GM12872 (cell line): ENCODE measurements around the gene TNKS2.

Source experiments
- TF ChIP-seq, protein P1 (sequence below): IDR thresholded peaks from 3 replicates; pipeline ENCODE4 v1.5.1; 2011; ENCODE audit warnings: low read depth, mild to moderate bottlenecking, low read length, moderate library complexity; ENCODE audit not compliant: insufficient read depth

Gene TNKS2

DNA sequence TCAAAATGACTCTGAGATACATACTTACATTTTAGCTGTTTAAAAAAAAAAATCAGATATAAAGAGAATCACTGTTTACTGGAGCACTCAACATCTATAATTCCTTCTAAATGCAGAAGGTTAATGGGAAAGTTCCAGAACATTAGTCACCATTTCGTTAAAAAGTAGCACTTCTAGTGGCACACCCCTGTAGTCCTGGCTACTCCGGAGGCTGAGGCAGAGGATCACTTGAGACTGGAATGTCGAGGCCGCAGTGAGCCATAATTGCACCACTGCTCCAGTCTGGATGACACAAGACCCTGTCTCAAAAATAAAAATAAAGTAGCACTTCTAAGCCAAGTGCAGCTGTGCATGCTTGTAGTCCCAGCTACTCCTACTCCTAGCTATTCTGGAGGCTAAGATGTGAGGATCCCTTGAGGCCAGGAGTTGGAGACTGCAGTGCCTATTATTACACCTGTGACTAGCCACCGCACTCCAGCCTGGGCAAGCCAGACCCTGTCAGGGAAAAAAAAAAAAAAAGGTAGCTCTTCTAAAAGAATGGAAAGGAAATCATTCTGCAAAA, 108.9 kb downstream of the TNKS2 start:
- TF ChIP-seq, protein P1, sequence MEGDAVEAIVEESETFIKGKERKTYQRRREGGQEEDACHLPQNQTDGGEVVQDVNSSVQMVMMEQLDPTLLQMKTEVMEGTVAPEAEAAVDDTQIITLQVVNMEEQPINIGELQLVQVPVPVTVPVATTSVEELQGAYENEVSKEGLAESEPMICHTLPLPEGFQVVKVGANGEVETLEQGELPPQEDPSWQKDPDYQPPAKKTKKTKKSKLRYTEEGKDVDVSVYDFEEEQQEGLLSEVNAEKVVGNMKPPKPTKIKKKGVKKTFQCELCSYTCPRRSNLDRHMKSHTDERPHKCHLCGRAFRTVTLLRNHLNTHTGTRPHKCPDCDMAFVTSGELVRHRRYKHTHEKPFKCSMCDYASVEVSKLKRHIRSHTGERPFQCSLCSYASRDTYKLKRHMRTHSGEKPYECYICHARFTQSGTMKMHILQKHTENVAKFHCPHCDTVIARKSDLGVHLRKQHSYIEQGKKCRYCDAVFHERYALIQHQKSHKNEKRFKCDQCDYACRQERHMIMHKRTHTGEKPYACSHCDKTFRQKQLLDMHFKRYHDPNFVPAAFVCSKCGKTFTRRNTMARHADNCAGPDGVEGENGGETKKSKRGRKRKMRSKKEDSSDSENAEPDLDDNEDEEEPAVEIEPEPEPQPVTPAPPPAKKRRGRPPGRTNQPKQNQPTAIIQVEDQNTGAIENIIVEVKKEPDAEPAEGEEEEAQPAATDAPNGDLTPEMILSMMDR = no peak

DNA sequence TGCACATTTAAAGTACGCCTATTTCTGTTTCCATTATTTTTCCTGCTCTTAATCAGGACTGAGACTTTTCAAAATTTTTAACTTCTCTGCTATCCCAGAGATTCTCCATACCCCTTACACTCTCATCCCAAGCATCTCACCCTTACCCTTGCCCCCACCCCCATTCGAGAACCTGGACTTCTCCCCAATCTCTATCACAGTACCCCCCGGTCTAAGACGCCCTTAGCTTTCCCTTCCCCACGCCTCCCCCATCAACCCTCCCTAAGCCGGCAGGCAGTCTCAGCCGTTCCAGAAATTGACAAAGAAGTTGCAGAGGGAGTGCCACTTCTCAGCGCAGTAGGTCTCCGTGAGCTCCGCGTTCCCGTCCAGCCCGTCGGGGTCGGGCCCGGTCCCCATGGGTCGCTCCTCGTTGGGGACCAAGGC, 109.7 kb downstream of the TNKS2 start:
- TF ChIP-seq, protein P1 = no peak

DNA sequence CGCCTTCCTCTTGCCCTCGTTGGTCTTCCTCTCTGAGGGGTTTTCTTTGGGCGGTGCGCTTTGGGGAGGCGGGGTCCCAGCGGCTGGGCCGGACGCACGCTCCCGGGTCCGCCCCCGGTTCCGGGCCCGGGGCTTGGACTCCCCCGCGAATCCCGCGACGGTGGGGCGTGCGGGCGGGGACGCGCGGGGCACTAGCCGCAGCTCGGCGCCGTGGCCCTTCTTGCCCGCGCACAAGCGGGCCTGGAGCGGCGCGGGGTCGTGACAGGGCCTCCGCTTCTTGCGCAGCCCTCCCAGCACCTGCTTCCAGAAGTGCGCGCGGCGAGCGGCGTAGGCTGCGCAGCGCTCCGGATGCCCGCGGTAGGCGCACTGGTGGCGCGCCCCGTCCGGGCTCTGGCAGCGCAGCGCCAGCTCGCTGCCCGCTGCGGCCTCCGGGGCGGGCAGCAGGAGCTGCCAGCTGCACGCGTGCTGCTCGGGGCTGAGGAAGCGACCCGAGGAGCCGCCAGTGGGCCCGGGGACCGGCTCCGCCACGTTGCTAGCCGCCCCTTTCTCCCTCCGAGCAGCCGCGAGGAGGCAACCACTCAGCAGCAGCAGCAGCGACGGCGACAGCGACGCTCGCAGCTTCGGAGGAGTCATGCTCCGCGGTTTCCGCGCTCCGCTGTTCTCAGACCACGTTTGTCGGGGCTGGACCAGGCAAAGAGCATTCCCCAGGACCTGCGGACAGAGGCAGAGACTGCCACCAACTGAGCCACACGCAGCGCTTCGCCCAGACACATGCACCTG, 110.3 kb downstream of the TNKS2 start:
- TF ChIP-seq, protein P1 = peak; percentile 65

DNA sequence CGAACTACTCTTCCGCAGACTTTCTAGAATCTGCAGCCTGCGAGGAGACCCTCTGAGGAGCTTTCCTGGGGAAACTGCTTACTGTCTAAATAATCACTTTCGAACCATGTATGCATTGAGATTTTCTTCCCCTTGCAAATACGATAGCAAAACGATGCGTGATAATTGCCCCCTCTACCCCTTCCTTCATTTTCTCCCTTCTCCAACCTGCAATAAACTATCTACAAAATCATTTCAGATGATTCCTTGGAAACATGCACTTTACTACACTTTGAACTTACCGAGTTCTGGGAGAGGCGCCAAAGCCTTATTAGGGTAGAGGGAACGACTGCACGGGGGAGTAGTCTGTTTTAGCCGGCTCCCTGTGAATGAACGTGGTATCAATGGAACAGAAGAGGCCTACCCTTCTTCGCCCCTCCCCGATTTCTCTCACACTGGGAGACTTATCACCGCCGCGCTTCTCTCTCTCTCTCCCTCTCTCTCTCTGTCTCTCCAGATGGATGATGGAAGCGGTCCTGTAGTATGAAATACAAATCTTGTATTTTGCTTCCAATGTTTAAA, 111.0 kb downstream of the TNKS2 start, which contains the start of gene FGFBP3:
Gene FGFBP3, minus strand, starts transcription at position 370 of the 561 bp plus-strand sequence. CDS start 517 bp downstream, outside the sequence.
- TF ChIP-seq, protein P1 = no peak

DNA sequence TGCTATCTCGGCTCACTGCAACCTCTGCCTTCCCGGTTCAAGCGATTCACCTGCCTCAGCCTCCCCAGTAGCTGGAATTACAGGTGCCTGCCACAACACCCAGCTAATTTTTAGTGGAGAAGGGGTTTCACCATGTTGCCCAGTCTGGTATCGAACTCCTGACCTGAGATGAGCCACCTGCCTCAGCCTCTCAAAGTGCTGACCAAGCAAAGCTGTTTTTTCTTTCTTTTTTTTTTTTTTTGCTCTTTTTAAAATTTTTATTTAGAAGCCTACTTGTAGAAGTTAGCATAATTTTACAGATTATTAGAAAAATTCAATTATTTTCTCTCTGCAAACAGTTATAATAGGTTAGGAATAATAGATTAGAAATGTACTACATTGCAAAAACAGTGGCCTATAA, 112.2 kb downstream of the TNKS2 start:
- TF ChIP-seq, protein P1 = no peak
